Measurements from ENCODE around the gene FGF2.

DNA sequence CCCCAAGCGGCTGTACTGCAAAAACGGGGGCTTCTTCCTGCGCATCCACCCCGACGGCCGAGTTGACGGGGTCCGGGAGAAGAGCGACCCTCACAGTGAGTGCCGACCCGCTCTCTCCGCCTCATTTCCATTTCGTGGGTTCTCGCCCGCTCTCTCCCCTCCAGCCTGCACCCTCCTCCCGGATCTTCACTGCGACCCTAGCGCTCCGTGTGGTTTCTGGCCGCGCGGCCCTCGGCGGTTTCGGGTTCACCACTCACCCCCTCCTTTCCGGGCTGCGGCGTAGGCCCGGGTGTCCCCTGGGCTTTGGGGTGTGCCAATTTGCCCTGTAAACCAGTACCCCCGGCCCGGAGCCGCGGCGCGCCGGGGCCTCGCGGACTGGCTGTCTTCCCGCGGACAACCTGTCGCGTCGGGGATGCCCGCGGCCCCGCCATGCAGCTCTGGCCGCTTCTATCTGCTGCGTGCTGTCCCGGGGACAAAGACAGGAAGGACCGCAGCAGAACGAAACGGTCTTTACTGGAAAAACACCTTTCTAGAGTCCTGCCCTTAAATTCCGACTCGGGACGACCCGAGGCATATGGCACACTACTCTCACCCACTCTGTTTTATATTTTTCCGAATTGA is 737 bp downstream of the FGF2 start:
- TF ChIP-seq, protein P1, sequence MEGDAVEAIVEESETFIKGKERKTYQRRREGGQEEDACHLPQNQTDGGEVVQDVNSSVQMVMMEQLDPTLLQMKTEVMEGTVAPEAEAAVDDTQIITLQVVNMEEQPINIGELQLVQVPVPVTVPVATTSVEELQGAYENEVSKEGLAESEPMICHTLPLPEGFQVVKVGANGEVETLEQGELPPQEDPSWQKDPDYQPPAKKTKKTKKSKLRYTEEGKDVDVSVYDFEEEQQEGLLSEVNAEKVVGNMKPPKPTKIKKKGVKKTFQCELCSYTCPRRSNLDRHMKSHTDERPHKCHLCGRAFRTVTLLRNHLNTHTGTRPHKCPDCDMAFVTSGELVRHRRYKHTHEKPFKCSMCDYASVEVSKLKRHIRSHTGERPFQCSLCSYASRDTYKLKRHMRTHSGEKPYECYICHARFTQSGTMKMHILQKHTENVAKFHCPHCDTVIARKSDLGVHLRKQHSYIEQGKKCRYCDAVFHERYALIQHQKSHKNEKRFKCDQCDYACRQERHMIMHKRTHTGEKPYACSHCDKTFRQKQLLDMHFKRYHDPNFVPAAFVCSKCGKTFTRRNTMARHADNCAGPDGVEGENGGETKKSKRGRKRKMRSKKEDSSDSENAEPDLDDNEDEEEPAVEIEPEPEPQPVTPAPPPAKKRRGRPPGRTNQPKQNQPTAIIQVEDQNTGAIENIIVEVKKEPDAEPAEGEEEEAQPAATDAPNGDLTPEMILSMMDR (IDR thresholded peaks at IDR 0.05) = no peak
- peak; percentile 97 for TF ChIP-seq EZH2 (IDR thresholded peaks at IDR 0.05; ENCODE audit: borderline replicate concordance, insufficient read depth, low read depth, low read length, poor library complexity, severe bottlenecking)
